ENCODE data around the gene CLIC4.
"Not testable (repeated sequence)": the region's sequence is repeated elsewhere in the genome, so short reads cannot be mapped to it uniquely, and the experiment has no call there.

CLIC4 gene

DNA sequence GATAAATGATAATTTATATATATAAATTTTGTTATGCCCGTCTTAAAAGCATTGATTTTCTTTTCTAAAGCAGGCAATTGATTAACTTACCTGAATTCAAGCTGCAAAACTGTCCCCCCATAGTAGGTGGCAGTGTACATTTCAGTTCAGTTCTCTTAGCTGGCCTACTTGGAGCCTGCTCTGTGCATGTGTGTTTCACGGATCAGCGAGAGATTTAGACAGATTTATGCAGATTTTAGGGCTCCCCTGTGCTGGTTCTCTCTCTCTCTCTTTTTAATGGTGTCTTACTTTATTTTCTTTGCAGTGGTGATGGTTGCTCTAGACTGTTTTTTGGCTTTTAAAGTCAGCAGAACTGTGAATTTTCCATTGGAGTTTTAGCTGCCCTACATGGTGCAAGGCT lies 30.7 kb downstream of the CLIC4 start:
- no peak for DNase-seq

DNA sequence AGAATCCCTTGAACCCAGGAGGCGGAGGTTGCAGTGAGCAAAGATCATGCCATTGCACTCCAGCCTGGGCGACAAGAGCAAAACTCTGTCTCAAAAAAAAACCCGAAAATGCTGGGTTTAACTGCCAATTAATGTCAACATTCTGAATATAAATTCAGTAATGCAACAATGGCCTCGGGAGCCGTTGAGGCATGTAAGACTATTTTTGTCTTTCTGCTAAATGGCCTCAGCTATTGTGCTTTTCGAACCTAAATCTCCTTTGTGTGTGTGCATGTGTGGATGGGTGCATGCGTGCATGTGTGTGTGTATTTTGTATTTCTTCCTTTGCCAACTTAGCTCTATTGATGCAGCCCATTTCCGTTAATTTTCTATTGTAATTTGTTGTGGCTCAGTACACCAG lies 31.6 kb downstream of the CLIC4 start:
- DNase-seq: no peak

DNA sequence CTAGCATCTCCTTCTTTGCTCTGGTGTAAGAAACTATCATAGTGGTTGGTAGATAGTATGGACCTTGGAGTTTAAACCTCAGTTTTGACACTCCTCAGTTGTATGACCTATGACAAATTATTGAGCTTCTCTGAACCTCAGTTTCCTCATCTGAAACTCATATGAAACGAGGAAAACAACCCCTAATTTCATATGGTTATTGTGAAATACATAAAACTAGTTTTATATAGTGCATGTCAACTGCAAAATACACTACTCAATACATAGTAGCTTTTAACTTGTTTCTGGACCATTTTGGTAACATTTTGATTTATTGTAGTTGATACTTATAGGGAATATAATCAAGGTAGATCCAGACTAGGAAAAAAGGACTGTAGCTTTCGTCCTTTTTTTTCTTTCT lies 32.9 kb downstream of the CLIC4 start:
- DNase-seq: no peak

DNA sequence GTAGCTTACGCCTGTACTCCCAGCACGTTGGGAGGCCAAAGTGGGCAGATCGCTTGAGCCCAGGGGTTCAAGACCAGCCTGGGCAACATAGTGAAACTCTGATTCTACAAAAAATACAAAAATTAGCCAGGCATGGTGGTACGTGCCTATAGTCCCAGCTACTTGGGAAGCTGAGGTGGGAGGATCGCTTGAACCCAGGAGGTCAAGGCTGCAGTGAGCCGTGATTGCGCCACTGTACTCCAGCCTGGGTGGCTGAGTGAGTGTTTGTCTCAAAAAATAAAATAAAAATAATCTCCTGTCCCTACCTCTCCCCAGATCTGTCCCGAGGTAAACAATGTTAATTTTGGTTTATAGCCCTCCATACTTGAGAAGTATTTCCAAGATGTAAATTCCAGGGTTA lies 34.0 kb downstream of the CLIC4 start:
- DNase-seq: not testable (repeated sequence)

DNA sequence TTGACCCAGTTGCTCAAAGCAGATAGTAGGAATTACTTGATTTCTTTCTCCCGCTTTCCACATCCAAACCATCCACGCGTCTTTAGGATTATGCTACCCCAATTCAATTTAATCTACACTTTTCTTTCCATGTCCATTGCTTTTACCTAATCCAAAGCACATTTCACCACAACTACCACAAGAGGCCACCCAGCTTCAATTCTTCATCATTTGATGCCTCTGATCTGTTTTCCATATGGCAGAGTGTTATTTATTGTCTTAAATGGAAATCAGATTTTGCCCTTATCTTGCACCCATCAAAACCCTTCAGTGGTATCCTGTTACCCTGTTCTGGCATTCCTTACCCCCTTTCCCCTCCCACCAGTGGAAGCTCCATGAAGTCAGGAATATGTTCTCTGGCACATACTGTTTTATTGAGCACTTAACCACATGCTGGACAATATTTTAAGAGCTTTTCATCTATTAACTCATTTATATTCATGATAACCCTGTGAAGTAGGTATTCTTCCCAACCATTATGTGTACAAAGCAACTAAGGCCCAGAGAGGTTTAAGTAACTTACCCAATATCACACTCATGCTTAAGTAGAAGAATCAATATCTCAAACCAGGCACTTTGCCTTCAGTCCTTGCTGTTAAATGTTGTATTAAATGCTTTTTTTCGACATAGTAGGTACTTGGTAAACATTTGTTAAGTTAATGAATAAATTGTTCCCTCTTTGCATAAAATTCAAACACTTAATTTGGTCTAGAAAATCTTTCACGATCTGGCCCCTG lies 34.6 kb downstream of the CLIC4 start:
- no peak for DNase-seq

DNA sequence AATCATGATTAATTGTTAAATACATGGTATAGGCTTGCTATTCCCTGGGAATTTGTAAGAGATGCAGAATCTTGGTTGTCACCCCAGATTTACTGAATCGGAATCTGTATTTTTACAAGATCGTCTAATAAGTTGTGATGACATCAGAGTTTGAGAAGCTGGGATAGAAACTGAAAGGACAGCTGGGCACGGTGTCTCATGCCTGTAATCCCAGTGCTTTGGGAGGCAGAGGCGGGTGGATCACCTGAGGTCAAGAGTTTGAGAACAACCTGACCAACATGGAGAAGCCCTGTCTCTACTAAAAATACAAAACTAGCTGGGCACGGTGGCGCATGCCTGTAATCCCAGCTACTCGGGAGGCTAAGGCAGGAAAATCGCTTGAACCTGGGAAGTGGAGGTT lies 35.4 kb downstream of the CLIC4 start:
- DNase-seq: not testable (repeated sequence)

DNA sequence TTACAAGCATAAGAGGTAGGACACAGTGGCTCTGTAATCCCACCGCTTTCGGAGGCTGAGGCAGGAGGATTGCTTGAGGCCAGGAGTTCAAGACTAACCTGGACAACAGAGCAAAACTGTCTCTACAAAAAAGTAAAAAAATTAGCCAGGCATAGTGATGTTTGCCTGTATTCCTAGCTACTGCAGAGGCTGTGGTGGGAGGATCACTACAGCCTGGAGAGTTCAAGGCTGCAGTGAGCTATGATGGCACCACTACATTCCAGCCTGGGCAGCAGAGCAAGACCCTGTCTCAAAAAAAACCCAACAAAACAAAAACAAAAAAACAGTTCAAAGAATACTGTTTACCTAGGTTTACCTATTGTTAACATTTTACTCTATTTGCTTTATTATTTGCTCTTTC lies 37.4 kb downstream of the CLIC4 start:
- no peak for DNase-seq

DNA sequence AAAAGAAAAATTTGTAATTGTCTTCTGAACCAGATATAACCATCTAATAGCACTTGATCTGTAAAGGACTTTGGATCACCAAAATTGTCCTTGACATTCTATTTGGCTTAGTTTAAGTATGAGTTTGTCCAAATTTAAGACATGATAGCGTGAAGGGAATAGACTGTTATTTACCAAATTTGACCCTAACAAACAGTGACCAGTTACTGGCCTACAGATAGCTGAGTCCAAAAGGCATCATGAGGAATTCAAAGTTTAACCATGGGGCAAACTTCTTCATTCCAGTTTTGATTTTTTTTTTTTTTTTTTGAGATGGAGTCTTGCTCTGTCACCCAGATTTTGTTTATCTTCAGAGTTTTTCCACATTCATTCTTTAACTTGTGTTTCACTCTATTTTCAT lies 38.5 kb downstream of the CLIC4 start:
- DNase-seq: no peak

DNA sequence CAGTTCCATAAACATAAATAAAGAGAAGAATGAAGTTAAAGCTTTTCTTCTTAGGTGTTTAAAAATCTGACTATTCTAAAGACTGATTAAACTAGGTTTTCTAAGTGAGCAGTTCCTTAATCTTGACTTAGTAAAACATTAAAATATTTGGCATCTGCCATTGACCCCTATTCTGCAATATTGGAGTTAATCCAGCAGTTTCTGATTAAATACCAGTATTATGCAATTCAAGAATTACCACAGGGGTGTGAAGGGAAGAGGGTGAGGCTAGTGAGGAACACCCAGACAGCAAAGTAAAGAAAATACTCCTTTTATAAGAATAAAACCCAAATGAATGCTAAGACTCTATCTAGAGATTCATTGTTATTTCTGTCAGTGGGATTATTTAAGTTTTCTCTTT lies 40.9 kb downstream of the CLIC4 start:
- no peak for DNase-seq

DNA sequence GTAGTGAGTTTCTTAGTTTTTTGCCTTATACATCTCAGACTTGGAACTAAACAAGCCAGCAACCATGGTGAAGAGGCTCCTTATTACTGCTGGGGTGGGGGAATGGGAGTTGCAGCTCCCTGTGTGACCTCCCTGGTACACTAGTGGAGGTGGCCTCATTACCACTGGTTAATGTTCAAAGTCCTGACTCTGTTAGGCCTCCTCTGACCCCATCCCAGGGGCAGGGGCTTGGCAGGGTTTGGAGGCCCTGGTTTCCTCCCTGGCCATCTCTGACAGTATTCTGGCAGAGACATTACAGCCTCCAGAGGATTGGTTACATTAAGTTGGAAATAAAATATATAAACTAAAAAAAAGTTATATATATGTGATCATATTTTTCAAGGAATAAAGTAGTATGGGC lies 45.2 kb downstream of the CLIC4 start:
- no peak for DNase-seq

DNA sequence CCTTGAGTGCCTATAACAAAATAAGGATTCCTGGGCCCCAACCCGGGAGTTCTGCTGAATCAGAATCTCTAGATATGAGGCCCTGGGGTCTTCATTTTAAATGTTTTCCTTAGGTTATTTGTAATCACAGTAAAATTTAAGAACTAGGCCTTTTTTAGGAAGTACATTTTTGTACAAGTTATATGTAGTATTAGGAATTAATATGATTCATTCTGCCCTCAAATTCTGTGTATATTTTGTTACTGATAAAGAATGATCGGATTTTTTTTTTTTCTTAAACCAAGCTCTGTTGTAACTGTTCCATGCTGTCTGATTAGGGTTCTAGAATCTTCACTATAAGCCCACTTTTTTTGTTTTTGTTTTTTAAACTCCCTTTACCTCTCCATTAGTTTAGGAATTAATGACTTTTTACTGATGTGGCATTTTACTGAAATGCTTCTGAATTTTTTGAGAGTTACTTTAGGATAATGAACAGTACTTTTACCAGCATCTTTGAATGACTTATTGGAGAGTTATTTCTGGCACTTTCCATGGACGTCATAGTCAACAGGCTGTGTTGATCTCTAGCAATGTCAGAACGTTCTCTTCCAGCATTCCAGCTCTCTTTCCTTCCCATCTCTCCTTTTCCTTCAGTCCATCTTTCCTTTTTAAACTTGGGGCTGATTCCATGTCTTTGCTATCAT lies 48.3 kb downstream of the CLIC4 start:
- no peak for DNase-seq

DNA sequence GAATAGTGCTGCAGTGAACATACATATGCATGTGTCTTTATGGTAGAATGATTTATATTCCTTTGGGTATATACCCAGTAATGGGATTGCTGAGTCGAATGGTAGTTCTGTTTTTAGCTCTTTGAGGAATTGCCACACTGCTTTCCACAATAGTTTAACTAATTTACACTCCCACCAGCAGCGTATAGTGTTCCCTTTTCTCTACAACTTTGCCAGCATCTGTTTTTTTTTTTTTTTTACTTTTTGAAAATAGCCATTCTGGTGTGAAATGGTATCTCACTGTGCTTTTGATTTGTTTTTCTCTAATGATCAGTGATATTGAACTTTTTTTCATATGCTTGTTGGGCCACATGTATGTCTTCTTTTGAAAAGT lies 48.9 kb downstream of the CLIC4 start:
- DNase-seq: not testable (repeated sequence)

DNA sequence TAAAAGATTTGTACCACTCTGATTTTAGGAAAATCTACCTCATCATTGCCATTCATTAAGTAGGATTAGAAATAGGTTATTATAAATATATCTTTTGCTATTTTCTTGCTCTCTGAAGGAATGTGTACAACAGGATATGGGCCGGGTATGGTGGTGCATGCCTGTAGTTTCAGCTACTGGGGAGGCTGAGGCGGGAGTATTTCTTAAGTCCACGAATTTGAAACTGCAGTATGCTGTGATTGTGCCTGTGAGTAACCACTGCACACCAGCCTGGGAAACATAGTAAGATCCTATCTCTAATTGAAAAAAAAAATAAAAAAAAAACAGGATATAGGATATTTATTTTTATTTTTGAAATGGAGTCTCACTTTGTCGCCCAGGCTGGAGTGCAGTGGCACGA lies 50.0 kb downstream of the CLIC4 start:
- no peak for DNase-seq

DNA sequence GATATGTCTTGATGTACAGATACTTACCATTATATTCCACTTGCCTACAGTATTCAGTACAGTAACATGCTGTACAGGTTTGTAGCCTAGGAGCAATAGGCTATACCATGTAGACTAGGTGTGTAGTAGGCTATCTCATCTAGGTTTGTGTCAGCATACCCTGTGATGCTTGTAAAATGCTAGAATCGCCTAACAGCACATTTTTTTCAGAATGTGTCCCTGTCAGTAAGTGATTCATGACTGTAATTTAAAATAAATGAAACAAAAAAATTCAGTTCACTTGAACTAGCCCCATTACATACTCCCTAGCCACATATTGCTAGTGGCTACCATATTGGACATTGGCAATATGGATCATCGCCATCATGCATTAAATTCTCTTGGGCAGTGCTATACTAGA lies 51.3 kb downstream of the CLIC4 start:
- no peak for DNase-seq

DNA sequence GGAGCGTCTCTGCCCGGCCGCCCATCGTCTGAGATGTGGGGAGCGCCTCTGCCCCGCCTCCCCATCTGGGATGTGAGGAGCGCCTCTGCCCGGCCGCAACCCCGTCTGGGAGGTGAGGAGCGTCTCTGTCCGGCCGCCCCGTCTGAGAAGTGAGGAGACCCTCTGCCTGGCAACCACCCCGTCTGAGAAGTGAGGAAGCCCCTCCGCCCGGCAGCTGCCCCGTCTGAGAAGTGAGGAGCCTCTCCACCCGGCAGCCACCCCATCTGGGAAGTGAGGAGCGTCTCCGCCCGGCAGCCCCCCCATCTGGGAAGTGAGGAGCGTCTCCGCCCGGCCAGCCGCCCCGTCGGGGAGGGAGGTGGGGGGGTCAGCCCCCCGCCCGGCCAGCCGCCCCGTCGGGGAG lies 54.0 kb downstream of the CLIC4 start:
- not testable (repeated sequence) for DNase-seq

DNA sequence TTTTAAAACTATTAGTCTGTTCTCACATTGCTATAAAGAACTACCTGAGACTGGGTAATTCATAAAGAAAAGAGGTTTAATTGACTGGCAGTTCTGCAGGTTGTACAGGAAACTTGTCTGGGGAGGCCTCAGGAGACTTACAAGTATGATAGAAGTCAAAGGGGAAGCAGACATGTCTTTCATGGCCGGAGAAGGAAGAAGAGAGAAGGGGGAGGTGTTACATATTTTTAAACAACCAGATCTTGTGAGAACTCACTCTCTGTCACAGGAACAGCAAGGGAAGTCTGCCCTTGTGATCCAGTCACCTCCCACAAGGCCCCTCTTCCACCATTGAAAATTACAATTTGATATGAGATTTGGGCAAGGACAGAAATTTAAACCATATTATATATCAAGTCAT lies 55.9 kb downstream of the CLIC4 start:
- DNase-seq: no peak

DNA sequence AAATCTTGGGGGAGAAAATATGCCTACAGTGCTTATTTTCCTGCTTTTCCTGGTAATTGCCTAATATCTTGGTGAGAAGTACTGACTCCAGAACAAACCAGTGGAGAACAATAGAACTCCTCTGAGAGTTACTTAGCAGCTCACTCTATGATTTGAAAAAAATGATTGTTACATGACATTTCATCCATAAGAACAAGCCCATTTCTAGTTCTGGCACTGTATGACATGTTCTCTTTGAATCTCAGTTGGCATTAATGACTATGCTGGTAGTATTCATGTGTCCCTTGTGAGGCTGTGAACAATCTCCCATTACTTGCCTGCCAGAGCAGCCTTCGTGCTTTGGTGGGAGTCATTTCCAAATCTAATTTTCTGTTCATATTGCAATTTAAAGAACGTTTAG lies 58.0 kb downstream of the CLIC4 start:
- DNase-seq: no peak

DNA sequence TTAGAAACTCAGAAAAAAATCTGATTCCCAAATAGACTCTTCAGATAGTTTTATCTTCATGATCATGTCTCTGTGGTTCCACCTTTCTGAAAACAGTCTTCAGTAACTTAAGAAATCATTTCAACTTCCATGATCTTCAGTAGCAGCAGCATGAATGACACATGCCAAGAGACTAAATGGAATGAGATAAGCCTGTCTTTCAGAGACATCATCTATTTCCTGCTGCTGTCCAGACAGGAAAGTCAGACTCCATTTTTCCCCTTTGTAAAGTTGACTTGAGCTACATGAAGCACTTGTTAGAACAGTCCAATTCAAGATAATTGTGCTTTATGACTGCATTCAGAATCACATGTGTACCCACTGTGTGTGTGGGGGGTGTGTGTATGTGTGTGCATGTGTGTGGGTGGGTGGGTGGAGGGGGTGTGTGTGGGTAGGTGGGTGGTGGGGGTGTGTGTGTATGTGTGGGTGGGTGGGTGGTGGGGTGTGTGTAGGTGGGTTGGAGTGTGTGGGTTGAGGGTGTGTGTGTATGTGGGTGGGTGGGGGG lies 58.8 kb downstream of the CLIC4 start:
- no peak for DNase-seq

DNA sequence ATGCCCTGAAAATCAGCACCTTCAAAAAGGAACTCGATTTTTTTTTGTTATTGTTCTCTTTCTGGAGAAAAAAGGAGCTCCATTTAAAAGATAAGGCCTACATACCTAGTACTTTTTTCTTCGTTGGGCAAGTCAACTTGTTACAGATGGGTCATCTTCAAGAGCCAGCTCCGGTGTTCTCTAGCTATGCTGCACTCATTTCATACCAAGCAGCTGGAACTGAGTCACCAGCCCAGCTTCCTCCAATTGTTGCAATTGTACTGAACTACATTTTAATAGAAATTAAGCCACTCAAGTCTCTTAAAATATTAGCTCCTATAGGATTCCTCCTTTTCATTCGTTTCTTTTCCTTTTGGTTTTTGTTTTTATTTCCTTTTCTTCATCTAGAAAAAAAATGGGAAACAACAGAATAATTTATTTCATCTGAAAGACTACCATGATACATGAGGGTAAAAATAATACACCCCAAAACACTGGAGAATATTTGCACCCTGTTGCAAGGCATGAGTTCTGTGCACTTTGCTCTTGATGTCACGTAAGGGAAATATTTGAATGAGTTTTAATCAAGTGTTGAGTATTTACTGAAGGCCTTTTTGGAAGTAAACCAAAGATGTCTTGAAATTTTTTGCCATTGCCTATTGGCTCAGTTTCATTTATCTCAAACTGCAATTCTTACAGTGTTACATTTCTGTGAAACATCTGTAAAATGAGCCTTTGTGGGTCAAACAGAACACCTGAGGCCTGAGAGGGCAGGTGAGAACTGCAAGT lies 60.5 kb downstream of the CLIC4 start:
- no peak for DNase-seq

DNA sequence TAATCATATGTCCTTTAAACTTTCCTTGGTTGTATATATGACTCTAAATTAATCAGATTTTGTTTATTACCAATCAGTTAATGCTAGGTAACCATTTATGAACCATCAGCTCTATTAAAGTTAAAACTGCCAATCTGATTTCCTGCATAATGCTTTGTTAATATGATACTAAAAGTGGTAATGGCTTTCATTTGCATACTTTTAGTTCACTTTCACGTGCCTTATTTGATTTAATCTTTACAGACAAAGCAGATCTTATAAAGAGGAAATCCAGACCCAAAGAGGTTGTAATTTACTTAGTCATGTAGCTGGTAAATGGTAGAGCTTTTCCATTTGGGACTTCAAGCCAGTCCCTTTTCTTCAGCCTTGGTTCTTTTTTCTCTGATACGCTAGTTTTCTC lies 61.3 kb downstream of the CLIC4 start:
- DNase-seq: no peak

DNA sequence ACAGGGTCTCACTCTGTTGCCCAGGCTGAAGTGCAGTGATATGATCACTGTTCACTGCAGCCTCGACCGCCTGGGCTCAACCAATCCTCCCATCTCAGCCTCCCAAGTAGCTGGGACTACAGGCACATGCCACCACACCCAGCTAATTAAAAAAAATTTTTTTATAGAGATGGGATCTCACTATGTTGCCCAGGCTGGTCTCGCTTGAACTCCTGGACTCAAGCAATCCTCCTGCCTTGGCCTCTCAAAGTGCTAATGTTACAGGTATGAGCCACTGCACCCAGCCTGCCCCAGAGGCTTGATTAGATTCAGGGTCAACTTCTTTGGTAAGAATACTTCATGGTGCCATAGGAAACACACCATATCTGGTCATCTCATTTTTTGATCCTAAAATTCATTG lies 66.2 kb downstream of the CLIC4 start:
- DNase-seq: not testable (repeated sequence)

DNA sequence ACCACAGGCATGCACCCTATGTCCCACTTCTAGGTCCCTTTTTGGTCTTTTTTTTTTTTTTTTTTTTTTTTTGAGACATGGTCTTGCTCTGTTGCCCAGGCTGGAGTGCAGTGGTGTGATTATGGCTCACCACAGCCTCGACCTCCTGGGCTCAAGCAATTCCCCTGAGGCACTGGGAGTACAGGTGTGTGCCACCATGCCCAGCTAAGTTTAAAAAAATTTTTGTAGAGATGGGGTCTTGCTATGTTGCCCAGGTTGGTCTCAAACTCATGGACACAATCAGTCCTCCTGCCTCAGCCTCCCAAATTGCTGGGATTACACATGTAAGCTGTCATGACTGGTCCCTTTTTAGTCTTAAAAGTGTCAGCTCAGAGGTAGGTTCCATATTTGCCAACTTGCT lies 75.0 kb downstream of the CLIC4 start:
- DNase-seq: not testable (repeated sequence)

DNA sequence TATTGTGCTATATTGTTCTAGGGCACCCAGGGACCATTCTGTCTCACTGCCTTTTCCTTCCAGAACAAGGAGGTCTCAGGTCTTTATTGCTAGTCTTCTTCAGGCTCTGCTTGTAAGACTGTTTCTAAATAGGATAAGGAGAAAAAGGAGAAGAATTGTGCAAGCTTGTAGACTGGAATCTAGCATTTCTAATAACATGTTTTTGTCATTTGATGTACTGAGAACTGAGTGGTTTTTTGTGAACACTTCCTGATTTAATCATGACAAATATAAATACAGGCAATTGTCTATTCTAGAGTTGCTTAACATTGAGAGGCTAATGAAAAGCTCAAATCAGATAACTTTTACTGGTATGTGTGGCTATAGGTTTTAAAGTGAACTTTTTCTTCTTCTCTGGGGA lies 77.6 kb downstream of the CLIC4 start:
- no peak for DNase-seq

DNA sequence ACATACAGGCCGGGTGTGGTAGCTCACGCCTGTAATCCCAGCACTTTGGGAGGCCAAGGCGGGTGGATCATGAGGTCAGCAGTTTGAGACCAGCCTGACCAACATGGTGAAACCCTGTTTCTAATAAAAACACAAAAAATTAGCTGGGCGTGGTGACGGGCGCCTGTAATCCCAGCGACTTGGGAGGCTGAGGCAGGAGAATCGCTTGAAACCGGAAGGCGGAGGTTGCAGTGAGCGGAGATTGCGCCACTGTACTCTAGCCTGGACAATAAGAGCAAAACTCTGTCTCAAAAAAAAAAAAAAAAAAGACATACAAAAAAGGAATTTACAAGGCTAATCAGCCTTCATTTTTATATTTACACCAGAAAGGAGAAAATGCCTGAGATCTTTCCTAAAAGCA lies 78.2 kb downstream of the CLIC4 start:
- DNase-seq: not testable (repeated sequence)

Measured in stimulated activated CD4-positive, alpha-beta T cell treated with anti-CD3 and anti-CD28 coated beads, Interleukin-1b, Interleukin-23, amount 100 ng/mL, for 48 hours (primary cell).